GM12878 (cell line): ENCODE measurements around the gene KANSL2. TPM values are rescaled to one million over a fixed set of nuclear protein-coding genes. Genes with fewer than 3 reads are reported as not detected.

Experiments
- ATAC-seq: fragments of 200-7000 bp; cut with Tn5 transposase; 3 replicates; pipeline ENCODE4 v1.9.1; 2020; ENCODE audit warnings: mild to moderate bottlenecking, moderate library complexity
- BruUV-seq: library from RNA; stranded (reverse); fragments of 400-500 nt; replicated peaks from 2 replicates; lab custom pipeline; 2021; lab: Mats Ljungman, UMichigan
- CTCF ChIA-PET: fragments of 300-600 bp; sonication (Branson Sonifier 250); formaldehyde crosslinking; extraction: SDS; loops from one replicate; lab custom pipeline; 2021; ENCODE audit warnings: inconsistent platforms; lab: Yijun Ruan, JAX
- POLR2A ChIA-PET: fragments of 350-600 bp; formaldehyde crosslinking; extraction: SDS; loops from one replicate; lab custom pipeline; 2021; ENCODE audit warnings: inconsistent platforms; lab: Charles Lee
- RAD21 ChIA-PET: fragments of 300-600 bp; sonication (Branson Sonifier 250); formaldehyde crosslinking; loops from one replicate; lab custom pipeline; 2023; ENCODE audit warnings: antibody characterized with exemption; ENCODE audit not compliant: unreplicated experiment; lab: Charles Lee
- SMC1A ChIA-PET: fragments of 300-600 bp; sonication (Branson Sonifier 250); formaldehyde crosslinking; loops from one replicate; lab custom pipeline; 2023; ENCODE audit not compliant: unreplicated experiment, uncharacterized antibody; lab: Charles Lee
- DNase-seq: peaks from one replicate; pipeline ENCODE4 v3.0.0-alpha.2; 2011; ENCODE audit warnings: low read depth, low spot score
- FAIRE-seq: peaks from 3 replicates; lab custom pipeline; 2011; peaks lifted over from hg19 to GRCh38; lab: Jason Lieb, UNC
- H2AFZ ChIP-seq: 2 replicates; pipeline ENCODE4 v1.6.0; 2011; ENCODE audit warnings: low read depth, low read length, control low read depth; ENCODE audit not compliant: control insufficient read depth
- H3K27ac ChIP-seq: 2 replicates; pipeline ENCODE4 v1.5.1; 2011; ENCODE audit warnings: control low read depth; ENCODE audit not compliant: control insufficient read depth, insufficient read depth
- H3K27me3 ChIP-seq, 2 experiments: replicated peaks in 1 of 2; 2 replicates each; pipeline versions ENCODE4 v1.6.0 to v1.6.1; 2011; ENCODE audit warnings: low read length in 1 of 2; ENCODE audit not compliant: control insufficient read depth in 2 of 2, insufficient read depth in 2 of 2
- H3K36me3 ChIP-seq, 2 experiments: 2 replicates each; pipeline ENCODE4 v1.5.1; 2011; ENCODE audit warnings: low read length in 1 of 2; ENCODE audit not compliant: control insufficient read depth in 2 of 2, insufficient read depth in 2 of 2
- H3K4me1 ChIP-seq: 2 replicates; pipeline ENCODE4 v1.6.1; 2011; ENCODE audit warnings: mild to moderate bottlenecking, low read length, moderate library complexity, mixed read lengths; ENCODE audit not compliant: control insufficient read depth, insufficient read depth
- H3K4me2 ChIP-seq: 2 replicates; pipeline ENCODE4 v1.6.0; 2011; ENCODE audit warnings: control low read depth; ENCODE audit not compliant: control insufficient read depth, insufficient read depth
- H3K4me3 ChIP-seq: fragments of 200-600 bp; sonication (generic); 2 replicates; pipeline ENCODE4 v1.5.1; 2016
- H3K79me2 ChIP-seq: 2 replicates; pipeline ENCODE4 v1.6.0; 2011; ENCODE audit warnings: low read length; ENCODE audit not compliant: control insufficient read depth, insufficient read depth
- H3K9ac ChIP-seq: 2 replicates; pipeline ENCODE4 v1.8.0; 2011; ENCODE audit warnings: low read length, control low read depth, mixed read lengths; ENCODE audit not compliant: control insufficient read depth, insufficient read depth
- H3K9me3 ChIP-seq: replicated peaks from 3 replicates; pipeline ENCODE4 v1.5.1; 2011; ENCODE audit warnings: mild to moderate bottlenecking, low read length; ENCODE audit not compliant: control insufficient read depth, insufficient read depth
- H4K20me1 ChIP-seq: 2 replicates; pipeline ENCODE4 v1.6.0; 2011; ENCODE audit not compliant: control insufficient read depth, insufficient read depth
- ATF7 ChIP-seq: fragments of 450-650 bp; IDR thresholded peaks from 2 replicates; pipeline ENCODE4 v1.6.1; 2016; ENCODE audit warnings: low read depth, mild to moderate bottlenecking
- CEBPB ChIP-seq, 2 experiments: fragments of 150-350 bp in 1 of 2; IDR thresholded peaks; 2 replicates each; pipeline ENCODE4 v1.6.1; 2012 to 2014; ENCODE audit warnings: low read depth in 2 of 2, low read length in 2 of 2, borderline replicate concordance in 1 of 2, inconsistent platforms in 1 of 2
- CHD1 ChIP-seq: IDR thresholded peaks from 2 replicates; pipeline ENCODE4 v1.6.1; 2012; ENCODE audit warnings: low read depth, low read length, improper control_type of control experiment
- CHD4 ChIP-seq: fragments of 200-600 bp; sonication (generic); IDR thresholded peaks from 2 replicates; pipeline ENCODE4 v1.6.1; 2016; ENCODE audit warnings: mild to moderate bottlenecking
- GABPA ChIP-seq: IDR thresholded peaks from 2 replicates; pipeline ENCODE4 v1.6.1; 2014; ENCODE audit warnings: antibody characterized with exemption, low read depth, mild to moderate bottlenecking, inconsistent platforms
- HDGF ChIP-seq: fragments of 450-650 bp; IDR thresholded peaks from 2 replicates; pipeline ENCODE4 v1.6.1; 2016; ENCODE audit warnings: antibody characterized with exemption
- NFXL1 ChIP-seq: fragments of 450-650 bp; IDR thresholded peaks from 2 replicates; pipeline ENCODE4 v1.6.1; 2017; ENCODE audit warnings: antibody characterized with exemption, mild to moderate bottlenecking, borderline replicate concordance
- NR2F1 ChIP-seq: fragments of 450-650 bp; conservative IDR thresholded peaks from 2 replicates; pipeline ENCODE4 v1.6.1; 2017; ENCODE audit warnings: mild to moderate bottlenecking
- RBBP5 ChIP-seq: fragments of 200-600 bp; sonication (generic); conservative IDR thresholded peaks from 2 replicates; pipeline ENCODE4 v1.6.1; 2016
- SMAD5 ChIP-seq: IDR thresholded peaks from 2 replicates; pipeline ENCODE4 v1.6.1; 2016; ENCODE audit warnings: antibody characterized with exemption, low read depth
- TBL1XR1 ChIP-seq: IDR thresholded peaks from 2 replicates; pipeline ENCODE4 v1.6.1; 2012; ENCODE audit warnings: low read depth, low read length, improper control_type of control experiment
- ZNF384 ChIP-seq: IDR thresholded peaks from 2 replicates; pipeline ENCODE4 v1.6.1; 2012; ENCODE audit warnings: low read depth, mild to moderate bottlenecking, low read length, improper control_type of control experiment, borderline replicate concordance
- WGBS: methylation state at CpG from one replicate; pipeline ENCODE4 v1.1.6; 2016; ENCODE audit warnings: low lambda C conversion rate; ENCODE audit not compliant: insufficient replicate concordance, insufficient coverage; ENCODE audit errors: missing lambda C conversion rate; 5-methylcytosine and 5-hydroxymethylcytosine counted together
- in situ Hi-C: fragments of 300-500 bp; cut with MboI; formaldehyde crosslinking; loops from 9 replicates; pipeline ENCODE4 v1.14.3; 2018; ENCODE audit warnings: mixed read lengths
- intact Hi-C: fragments of 100-400 bp; cut with micrococcal nuclease; formaldehyde crosslinking; loops from one replicate; pipeline ENCODE4 v1.14.2; 2022; ENCODE audit not compliant: unreplicated experiment
- polyA plus RNA-seq, 11 experiments: library from polyadenylated mRNA; depleted of rRNA in 4 of 11; unstranded in 6 of 11; stranded (reverse) in 5 of 11; fragments of >200 nt; fragmentation: Nextera tagmentation in 4 of 11; fragmentation: Illumina TruSeq in 1 of 11; extraction: Ambion mirVana in 4 of 11; extraction: Trizol in 1 of 11; gene quantifications; 1 replicate in 1 of 11; 2 replicates in 10 of 11; pipeline versions ENCODE4 v1.2.1 to v1.2.3, GENCODE V29; 2011 to 2016; ENCODE audit warnings: inconsistent platforms in 2 of 11, missing spikeins in 2 of 11, low read depth in 1 of 11
- total RNA-seq, 4 experiments: library from RNA; depleted of rRNA in 3 of 4; stranded (reverse); fragments of >200 nt in 3 of 4; fragmentation: Illumina TruSeq in 1 of 4; extraction: Trizol in 1 of 4; gene quantifications; 2 replicates each; pipeline versions ENCODE4 v1.2.1 to v1.2.3, GENCODE V29; 2013 to 2021
- TF ChIP-seq, protein P1 (sequence below): IDR thresholded peaks from 2 replicates; pipeline ENCODE4 v1.6.1; 2012; ENCODE audit warnings: mild to moderate bottlenecking, low read depth, low read length
- TF ChIP-seq, protein P2 (sequence below): IDR thresholded peaks from 2 replicates; pipeline ENCODE4 v1.6.1; 2012; ENCODE audit warnings: low read depth, low read length, improper control_type of control experiment
- TF ChIP-seq, protein P3 (sequence below): fragments of 450-650 bp; IDR thresholded peaks from 2 replicates; pipeline ENCODE4 v1.6.1; 2017; ENCODE audit warnings: antibody characterized with exemption, mild to moderate bottlenecking, moderate library complexity
- TF ChIP-seq, protein P4 (sequence below): IDR thresholded peaks from 2 replicates; pipeline ENCODE4 v1.6.1; 2011; ENCODE audit warnings: low read depth, low read length, improper control_type of control experiment, borderline replicate concordance

Gene KANSL2
- total and polyA plus RNA-seq, 10 of the 15 experiments (the other 5 are each of a cell fraction or from before 2014, with no cell fraction given), result 28.1 to 54.8 (median 40.9) TPM

DNA sequence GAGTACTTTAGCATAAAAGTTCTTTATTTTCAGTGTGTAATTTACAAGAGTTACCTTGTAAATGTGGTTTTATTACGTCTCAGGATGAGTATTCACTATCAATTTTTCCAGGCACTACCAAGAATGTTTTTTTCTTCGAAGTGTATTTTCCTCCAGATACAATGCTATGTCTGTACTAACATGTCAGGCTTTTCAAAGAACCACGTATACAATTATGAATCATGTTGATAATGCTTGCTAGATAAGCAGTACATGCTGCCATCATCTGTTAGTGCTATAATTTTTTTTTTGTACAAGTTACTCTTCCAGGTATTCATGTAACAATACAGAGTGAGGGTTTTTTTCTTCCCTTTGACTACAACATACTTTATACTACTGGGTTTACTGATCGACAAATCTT lies 5.6 kb upstream of the KANSL2 start (continued):
- TF ChIP-seq, protein P1, sequence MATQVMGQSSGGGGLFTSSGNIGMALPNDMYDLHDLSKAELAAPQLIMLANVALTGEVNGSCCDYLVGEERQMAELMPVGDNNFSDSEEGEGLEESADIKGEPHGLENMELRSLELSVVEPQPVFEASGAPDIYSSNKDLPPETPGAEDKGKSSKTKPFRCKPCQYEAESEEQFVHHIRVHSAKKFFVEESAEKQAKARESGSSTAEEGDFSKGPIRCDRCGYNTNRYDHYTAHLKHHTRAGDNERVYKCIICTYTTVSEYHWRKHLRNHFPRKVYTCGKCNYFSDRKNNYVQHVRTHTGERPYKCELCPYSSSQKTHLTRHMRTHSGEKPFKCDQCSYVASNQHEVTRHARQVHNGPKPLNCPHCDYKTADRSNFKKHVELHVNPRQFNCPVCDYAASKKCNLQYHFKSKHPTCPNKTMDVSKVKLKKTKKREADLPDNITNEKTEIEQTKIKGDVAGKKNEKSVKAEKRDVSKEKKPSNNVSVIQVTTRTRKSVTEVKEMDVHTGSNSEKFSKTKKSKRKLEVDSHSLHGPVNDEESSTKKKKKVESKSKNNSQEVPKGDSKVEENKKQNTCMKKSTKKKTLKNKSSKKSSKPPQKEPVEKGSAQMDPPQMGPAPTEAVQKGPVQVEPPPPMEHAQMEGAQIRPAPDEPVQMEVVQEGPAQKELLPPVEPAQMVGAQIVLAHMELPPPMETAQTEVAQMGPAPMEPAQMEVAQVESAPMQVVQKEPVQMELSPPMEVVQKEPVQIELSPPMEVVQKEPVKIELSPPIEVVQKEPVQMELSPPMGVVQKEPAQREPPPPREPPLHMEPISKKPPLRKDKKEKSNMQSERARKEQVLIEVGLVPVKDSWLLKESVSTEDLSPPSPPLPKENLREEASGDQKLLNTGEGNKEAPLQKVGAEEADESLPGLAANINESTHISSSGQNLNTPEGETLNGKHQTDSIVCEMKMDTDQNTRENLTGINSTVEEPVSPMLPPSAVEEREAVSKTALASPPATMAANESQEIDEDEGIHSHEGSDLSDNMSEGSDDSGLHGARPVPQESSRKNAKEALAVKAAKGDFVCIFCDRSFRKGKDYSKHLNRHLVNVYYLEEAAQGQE, result no peak
- no peak for TF ChIP-seq SMAD5
- TF ChIP-seq GABPA, result no peak
- no peak for TF ChIP-seq NFXL1

DNA sequence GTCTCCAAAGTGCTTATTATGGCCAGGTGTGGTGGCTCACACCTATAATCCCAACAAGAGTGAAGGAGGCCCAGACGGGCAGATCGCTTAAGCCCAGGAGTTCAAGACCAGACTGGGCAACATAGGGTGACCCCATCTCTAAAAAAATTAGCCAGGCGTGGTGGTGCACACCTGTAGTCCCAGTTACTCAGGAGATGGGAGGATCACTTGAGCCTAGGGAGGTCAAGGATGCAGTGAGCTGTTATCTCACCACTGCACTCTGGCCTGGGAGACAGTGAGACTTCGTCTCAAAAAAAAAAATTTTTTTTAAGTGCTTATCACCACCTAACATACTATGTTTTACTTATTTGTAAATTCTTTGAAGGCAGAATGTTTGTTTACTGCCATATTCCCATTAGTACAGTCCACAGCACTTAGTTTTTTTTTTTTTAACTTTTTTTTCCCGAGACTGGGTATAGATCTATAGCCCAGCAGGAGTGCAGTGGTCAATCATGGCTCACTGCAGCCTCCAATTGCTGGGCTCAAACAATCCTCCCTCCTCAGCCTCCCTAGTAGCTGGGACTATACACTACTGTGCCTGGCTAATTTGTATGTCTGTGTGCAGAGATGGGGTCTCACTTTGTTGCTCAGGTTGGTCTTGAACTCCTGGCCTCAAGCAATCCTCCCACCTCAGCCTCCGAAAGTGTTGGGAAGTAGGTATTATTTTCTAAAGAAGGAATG lies 4.7 kb upstream of the KANSL2 start:
- 87% methylated on average over 6 of the region's 6 CpGs for WGBS
- Histone ChIP-seq H3K4me2 (no peak overlapping the region), H3K36me3 (peaks cover 0 to 6% of the 10 kb centered on the region in 2 experiments; a peak in 3 of 4 replicates), H3K79me2 (peaks cover 3% of the 10 kb centered on the region), H3K9me3 (no peaks in the 10 kb centered on the region), H4K20me1 (no peaks in the 10 kb centered on the region), H3K4me1 (no peaks in the 10 kb centered on the region), H2AFZ (no peak overlapping the region), H3K27ac (no peak overlapping the region), H3K27me3 (no peaks in the 10 kb centered on the region), H3K4me3 (no peak overlapping the region), H3K9ac (no peak overlapping the region)
- ChIA-PET CTCF (no interaction called here), RAD21 (no interaction called here), POLR2A (interaction anchor here (0.6 kb wide), 1 partner anchor 391 kb away, joined by 5 read pairs; no protein-coding TSS in a partner anchor), SMC1A (no interaction called here)
- FAIRE-seq (no peak), DNase-seq (no peak), ATAC-seq (no peak)
- intact Hi-C loops, result no loop called here
- no TSS peak for BruUV-seq
- in situ Hi-C loops, result no loop called here
- TF ChIP-seq NR2F1 (no peak), ZNF384 (no peak), CEBPB (IDR thresholded peaks at IDR 0.05; ENCODE audit: borderline replicate concordance in 1 of 2, low read depth in 2 of 2, low read length in 2 of 2) (no peak), CHD4 (no peak), CHD1 (no peak), ATF7 (no peak), TBL1XR1 (no peak), RBBP5 (no peak), HDGF (no peak)
- TF ChIP-seq, protein P2, sequence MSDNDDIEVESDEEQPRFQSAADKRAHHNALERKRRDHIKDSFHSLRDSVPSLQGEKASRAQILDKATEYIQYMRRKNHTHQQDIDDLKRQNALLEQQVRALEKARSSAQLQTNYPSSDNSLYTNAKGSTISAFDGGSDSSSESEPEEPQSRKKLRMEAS, result no peak
- TF ChIP-seq, protein P3, sequence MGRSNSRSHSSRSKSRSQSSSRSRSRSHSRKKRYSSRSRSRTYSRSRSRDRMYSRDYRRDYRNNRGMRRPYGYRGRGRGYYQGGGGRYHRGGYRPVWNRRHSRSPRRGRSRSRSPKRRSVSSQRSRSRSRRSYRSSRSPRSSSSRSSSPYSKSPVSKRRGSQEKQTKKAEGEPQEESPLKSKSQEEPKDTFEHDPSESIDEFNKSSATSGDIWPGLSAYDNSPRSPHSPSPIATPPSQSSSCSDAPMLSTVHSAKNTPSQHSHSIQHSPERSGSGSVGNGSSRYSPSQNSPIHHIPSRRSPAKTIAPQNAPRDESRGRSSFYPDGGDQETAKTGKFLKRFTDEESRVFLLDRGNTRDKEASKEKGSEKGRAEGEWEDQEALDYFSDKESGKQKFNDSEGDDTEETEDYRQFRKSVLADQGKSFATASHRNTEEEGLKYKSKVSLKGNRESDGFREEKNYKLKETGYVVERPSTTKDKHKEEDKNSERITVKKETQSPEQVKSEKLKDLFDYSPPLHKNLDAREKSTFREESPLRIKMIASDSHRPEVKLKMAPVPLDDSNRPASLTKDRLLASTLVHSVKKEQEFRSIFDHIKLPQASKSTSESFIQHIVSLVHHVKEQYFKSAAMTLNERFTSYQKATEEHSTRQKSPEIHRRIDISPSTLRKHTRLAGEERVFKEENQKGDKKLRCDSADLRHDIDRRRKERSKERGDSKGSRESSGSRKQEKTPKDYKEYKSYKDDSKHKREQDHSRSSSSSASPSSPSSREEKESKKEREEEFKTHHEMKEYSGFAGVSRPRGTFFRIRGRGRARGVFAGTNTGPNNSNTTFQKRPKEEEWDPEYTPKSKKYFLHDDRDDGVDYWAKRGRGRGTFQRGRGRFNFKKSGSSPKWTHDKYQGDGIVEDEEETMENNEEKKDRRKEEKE, result no peak
- TF ChIP-seq, protein P4, sequence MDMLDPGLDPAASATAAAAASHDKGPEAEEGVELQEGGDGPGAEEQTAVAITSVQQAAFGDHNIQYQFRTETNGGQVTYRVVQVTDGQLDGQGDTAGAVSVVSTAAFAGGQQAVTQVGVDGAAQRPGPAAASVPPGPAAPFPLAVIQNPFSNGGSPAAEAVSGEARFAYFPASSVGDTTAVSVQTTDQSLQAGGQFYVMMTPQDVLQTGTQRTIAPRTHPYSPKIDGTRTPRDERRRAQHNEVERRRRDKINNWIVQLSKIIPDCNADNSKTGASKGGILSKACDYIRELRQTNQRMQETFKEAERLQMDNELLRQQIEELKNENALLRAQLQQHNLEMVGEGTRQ, result no peak
